ENCODE results near the gene SNRNP200. TPM values are rescaled to one million over a fixed set of nuclear protein-coding genes. Genes with fewer than 3 reads are reported as not detected.

SNRNP200 gene
- total RNA-seq, 1 donor from 2014 or later, result 104 TPM

DNA sequence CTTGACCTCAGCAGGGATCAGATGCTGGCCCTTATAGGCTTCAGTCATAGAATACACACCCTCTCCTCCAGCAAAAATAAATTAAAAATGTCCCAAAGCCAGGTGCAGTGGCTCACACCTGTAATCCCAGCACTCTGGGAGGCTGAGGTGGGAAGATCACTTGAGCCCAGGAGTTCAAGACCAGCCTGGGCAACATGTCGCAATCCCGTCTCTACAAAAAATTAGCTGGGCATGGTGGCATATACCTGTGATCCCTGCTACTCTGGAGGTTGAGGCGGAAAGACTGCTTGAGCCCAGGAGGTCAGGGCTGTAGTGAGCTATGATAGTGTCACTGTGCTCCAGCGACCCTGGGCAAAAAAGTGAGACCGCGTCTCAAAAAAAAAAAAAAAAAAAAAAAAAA is 24.5 kb upstream of the SNRNP200 start:
- Histone ChIP-seq H3K27me3 (ENCODE audit: control insufficient read depth, insufficient read depth, low read length) (no peaks in the 10 kb centered on the region), H3K4me3 (ENCODE audit: low read depth, low read length) (no peak overlapping the region), H3K36me3 (ENCODE audit: control insufficient read depth, insufficient read depth, low read length) (no peaks in the 10 kb centered on the region)
- no peak for TF ChIP-seq CTCF (IDR thresholded peaks at IDR 0.05; ENCODE audit: insufficient read depth, low read length, poor library complexity, severe bottlenecking)
- no peak for DNase-seq (ENCODE audit: low read depth)

DNA sequence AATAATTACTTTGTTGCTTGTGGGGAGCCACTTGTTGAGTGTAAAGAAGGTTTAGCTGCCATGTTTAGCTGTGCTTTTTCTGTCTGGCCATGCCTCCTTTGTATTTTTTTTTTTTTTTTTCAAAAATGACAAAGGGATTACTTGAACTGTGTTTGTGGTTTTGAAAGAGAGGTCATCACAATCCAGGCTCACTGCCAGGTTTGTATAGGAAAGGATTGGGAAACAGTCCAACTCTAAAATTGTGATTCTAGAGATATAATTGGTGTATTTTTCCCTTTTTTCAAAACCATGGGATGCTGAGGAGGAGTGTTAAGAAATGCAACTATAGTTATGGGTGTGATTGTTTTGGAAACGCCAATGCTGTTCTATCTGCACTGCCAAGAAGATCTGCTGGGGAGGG is 24.1 kb upstream of the SNRNP200 start:
- H3K36me3 ChIP-seq (ENCODE audit: control insufficient read depth, insufficient read depth, low read length), result no peaks in the 10 kb centered on the region
- DNase-seq (ENCODE audit: low read depth), result no peak
- no peak for TF ChIP-seq CTCF (IDR thresholded peaks at IDR 0.05; ENCODE audit: insufficient read depth, low read length, poor library complexity, severe bottlenecking)
- H3K27me3 ChIP-seq (ENCODE audit: control insufficient read depth, insufficient read depth, low read length), result no peaks in the 10 kb centered on the region
- H3K4me3 ChIP-seq (ENCODE audit: low read depth, low read length), result no peak overlapping the region

- no peak overlapping the region for H3K4me3 ChIP-seq (ENCODE audit: low read depth, low read length)
- H3K27me3 ChIP-seq (ENCODE audit: control insufficient read depth, insufficient read depth, low read length), result peaks cover 2% of the 10 kb centered on the region
- DNase-seq (ENCODE audit: low read depth), result no peak
- TF ChIP-seq CTCF (IDR thresholded peaks at IDR 0.05; ENCODE audit: insufficient read depth, low read length, poor library complexity, severe bottlenecking), result no peak
- H3K36me3 ChIP-seq (ENCODE audit: control insufficient read depth, insufficient read depth, low read length), result no peaks in the 10 kb centered on the region
Measured at GRCh38 chr2:96326990-96327820, 21.9 kb upstream of the SNRNP200 start.

- no peaks in the 10 kb centered on the region for H3K36me3 ChIP-seq (ENCODE audit: control insufficient read depth, insufficient read depth, low read length)
- H3K4me3 ChIP-seq (ENCODE audit: low read depth, low read length), result no peak overlapping the region
- no peak for TF ChIP-seq CTCF (IDR thresholded peaks at IDR 0.05; ENCODE audit: insufficient read depth, low read length, poor library complexity, severe bottlenecking)
- no peak for DNase-seq (ENCODE audit: low read depth)
- peaks cover 8% of the 10 kb centered on the region for H3K27me3 ChIP-seq (ENCODE audit: control insufficient read depth, insufficient read depth, low read length)
Measured at GRCh38 chr2:96326564-96326963, 21.2 kb upstream of the SNRNP200 start.

GRCh38 chr2:96325884-96326255 is 20.5 kb upstream of the SNRNP200 start:
- H3K36me3 ChIP-seq (ENCODE audit: control insufficient read depth, insufficient read depth, low read length), result no peaks in the 10 kb centered on the region
- peak overlapping the region; percentile 49 for H3K4me3 ChIP-seq (ENCODE audit: low read depth, low read length)
- DNase-seq (ENCODE audit: low read depth), result no peak
- peaks cover 13% of the 10 kb centered on the region for H3K27me3 ChIP-seq (ENCODE audit: control insufficient read depth, insufficient read depth, low read length)
- TF ChIP-seq CTCF (IDR thresholded peaks at IDR 0.05; ENCODE audit: insufficient read depth, low read length, poor library complexity, severe bottlenecking), result no peak
